Cardiac muscle cell (in vitro differentiated cells and primary cell): ENCODE measurements around the gene TWIST1. TPM values are rescaled to one million over a fixed set of nuclear protein-coding genes. Genes with fewer than 3 reads are reported as not detected.

Source experiments
- DNase-seq, 2 donors: peaks; one replicate each; pipeline versions ENCODE4 v3.0.0 to v3.0.0-alpha.2; 2010 to 2017; ENCODE audit warnings: low read depth in 1 of 2, low spot score in 1 of 2
- H3K27ac ChIP-seq: fragments of 200-600 bp; sonication (generic); 2 replicates; pipeline ENCODE4 v1.5.1; 2016
- H3K27me3 ChIP-seq: fragments of 200-600 bp; sonication (generic); 2 replicates; pipeline ENCODE4 v1.6.0; 2016; ENCODE audit warnings: control low read depth
- H3K36me3 ChIP-seq: fragments of 200-600 bp; sonication (generic); 2 replicates; pipeline ENCODE4 v1.5.1; 2016; ENCODE audit warnings: control low read depth
- H3K4me1 ChIP-seq: fragments of 200-600 bp; sonication (generic); 2 replicates; pipeline ENCODE4 v1.8.1; 2017; ENCODE audit warnings: low read depth, mild to moderate bottlenecking, mixed run types
- H3K4me3 ChIP-seq: fragments of 200-600 bp; sonication (generic); 2 replicates; pipeline ENCODE4 v1.5.1; 2016; ENCODE audit warnings: mild to moderate bottlenecking
- H3K9me3 ChIP-seq: fragments of 200-600 bp; sonication (generic); 2 replicates; pipeline ENCODE4 v1.5.1; 2017; ENCODE audit warnings: low read depth, mild to moderate bottlenecking, control low read depth
- polyA plus RNA-seq: library from polyadenylated mRNA; unstranded; fragments of >200 nt; fragmentation: Nextera tagmentation; extraction: Ambion mirVana; gene quantifications from 2 replicates; pipeline ENCODE4 v1.2.1, GENCODE V29; 2016
- total RNA-seq: library from RNA; depleted of rRNA; stranded (reverse); fragments of >200 nt; gene quantifications from 2 replicates; pipeline ENCODE4 v1.2.3, GENCODE V29; 2016
- TF ChIP-seq, protein P1 (sequence below): IDR thresholded peaks from 2 replicates; pipeline ENCODE4 v1.5.1; 2012; ENCODE audit warnings: low read depth, mild to moderate bottlenecking, low read length

Gene TWIST1
- total and polyA plus RNA-seq, 2 experiments from 2014 or later, result 21.4 to 44.6 TPM

DNA sequence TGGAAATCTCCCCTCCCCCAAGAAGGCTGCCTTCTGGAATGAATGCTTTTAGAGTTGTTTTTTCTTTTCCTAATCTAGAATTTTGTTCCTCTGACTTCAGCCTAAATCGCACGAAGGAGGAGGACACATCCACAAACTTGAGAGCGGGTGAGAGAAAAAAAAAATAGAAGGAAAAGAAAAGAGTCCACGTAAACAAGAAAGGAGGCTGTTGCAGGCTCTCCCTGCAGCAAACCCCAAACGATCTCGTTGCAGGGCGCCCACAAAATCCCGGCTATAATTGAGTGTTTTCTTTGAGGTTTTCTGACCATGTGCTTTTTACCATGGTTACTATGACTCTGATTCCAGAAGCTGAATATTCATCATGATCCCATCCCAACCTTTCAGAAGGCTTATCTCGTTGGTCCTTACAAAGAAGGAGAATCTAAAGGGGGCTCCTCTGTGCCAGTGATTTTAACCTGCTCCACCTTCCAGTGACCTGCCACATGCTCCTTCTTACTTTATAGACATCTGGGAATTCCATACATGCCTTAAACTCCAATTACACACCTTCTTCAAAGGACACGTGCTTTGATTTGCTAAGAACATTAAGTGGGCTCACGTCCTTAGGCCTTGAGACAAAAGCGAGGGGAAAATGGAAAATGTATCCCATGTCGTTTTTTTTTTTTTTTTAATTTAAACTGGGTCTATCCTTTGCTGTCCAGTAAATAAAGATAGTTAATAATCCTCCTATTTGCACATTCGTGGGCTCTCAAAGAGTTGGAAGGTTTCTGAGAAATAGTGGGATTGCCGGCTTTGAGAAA, 5.8 kb downstream of the TWIST1 start:
- Histone ChIP-seq H3K9me3 (no peaks in the 10 kb centered on the region), H3K4me3 (peak overlapping the region; percentile 28), H3K27ac (no peak overlapping the region), H3K36me3 (no peaks in the 10 kb centered on the region), H3K27me3 (peaks cover 36% of the 10 kb centered on the region), H3K4me1 (peaks cover 62% of the 10 kb centered on the region)
- peak in 1 of 2 donors; percentile 12 for DNase-seq
- TF ChIP-seq, protein P1, sequence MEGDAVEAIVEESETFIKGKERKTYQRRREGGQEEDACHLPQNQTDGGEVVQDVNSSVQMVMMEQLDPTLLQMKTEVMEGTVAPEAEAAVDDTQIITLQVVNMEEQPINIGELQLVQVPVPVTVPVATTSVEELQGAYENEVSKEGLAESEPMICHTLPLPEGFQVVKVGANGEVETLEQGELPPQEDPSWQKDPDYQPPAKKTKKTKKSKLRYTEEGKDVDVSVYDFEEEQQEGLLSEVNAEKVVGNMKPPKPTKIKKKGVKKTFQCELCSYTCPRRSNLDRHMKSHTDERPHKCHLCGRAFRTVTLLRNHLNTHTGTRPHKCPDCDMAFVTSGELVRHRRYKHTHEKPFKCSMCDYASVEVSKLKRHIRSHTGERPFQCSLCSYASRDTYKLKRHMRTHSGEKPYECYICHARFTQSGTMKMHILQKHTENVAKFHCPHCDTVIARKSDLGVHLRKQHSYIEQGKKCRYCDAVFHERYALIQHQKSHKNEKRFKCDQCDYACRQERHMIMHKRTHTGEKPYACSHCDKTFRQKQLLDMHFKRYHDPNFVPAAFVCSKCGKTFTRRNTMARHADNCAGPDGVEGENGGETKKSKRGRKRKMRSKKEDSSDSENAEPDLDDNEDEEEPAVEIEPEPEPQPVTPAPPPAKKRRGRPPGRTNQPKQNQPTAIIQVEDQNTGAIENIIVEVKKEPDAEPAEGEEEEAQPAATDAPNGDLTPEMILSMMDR, result no peak

DNA sequence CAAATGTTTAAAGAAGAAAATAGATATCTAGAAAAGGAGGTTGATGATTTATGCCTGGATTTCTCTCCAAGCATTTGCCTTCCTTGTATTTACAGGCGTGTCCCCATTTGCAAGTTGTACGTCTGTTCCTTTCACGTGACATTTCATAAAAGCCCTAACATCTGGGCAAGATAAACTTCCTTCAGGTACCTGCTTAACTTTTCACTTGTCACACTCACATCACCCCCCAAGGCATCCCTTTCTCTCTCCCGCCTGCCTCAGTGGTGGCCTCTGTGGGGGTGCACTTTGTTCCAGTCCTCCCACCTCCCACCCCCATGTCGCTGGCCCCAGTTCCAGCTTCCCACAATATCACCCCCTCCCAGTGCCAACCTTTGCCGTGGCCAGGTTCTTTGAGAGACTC, 6.7 kb downstream of the TWIST1 start:
- H3K36me3 ChIP-seq, result no peaks in the 10 kb centered on the region
- peaks cover 62% of the 10 kb centered on the region for H3K4me1 ChIP-seq
- DNase-seq, result no peak
- TF ChIP-seq, protein P1, result no peak
- H3K9me3 ChIP-seq, result no peaks in the 10 kb centered on the region
- H3K4me3 ChIP-seq, result no peak overlapping the region
- peaks cover 45% of the 10 kb centered on the region for H3K27me3 ChIP-seq
- H3K27ac ChIP-seq, result no peak overlapping the region

DNA sequence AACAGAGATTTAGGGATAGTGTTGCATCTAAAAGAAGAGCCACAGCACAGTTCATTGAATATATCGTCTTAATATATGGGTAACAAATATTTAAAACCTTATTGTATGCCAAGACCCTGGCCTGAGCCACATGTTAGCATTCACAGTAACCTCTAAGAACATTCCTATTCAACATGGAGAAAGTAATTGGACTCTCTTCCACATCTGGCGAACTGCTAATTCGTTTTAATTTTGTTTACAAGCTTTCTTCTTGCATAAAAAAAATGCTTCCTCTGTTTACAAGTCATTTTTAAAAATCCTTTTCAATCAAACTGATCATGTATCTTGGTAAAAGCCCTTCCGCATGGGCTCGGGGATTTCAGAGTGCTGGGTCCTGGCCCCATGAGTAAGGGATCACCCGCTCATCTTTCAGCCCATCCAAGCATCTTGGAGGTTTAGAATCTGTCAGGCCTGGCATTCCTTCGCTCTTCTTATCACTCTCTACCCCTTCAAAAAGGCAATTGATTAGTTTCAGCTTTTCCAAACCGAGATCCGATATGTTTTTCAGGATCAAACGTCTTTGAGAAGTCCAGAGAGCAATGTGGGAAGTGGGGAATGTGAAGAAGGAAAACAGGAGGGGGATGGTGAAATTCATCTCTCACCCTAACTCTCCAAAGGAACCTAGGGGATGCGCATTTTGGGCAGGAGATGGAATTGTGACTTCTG, 7.3 kb downstream of the TWIST1 start:
- no peak for DNase-seq
- Histone ChIP-seq H3K4me1 (peaks cover 60% of the 10 kb centered on the region), H3K27me3 (peaks cover 51% of the 10 kb centered on the region), H3K36me3 (no peaks in the 10 kb centered on the region), H3K9me3 (no peaks in the 10 kb centered on the region), H3K4me3 (no peak overlapping the region), H3K27ac (no peak overlapping the region)
- TF ChIP-seq, protein P1, result no peak

DNA sequence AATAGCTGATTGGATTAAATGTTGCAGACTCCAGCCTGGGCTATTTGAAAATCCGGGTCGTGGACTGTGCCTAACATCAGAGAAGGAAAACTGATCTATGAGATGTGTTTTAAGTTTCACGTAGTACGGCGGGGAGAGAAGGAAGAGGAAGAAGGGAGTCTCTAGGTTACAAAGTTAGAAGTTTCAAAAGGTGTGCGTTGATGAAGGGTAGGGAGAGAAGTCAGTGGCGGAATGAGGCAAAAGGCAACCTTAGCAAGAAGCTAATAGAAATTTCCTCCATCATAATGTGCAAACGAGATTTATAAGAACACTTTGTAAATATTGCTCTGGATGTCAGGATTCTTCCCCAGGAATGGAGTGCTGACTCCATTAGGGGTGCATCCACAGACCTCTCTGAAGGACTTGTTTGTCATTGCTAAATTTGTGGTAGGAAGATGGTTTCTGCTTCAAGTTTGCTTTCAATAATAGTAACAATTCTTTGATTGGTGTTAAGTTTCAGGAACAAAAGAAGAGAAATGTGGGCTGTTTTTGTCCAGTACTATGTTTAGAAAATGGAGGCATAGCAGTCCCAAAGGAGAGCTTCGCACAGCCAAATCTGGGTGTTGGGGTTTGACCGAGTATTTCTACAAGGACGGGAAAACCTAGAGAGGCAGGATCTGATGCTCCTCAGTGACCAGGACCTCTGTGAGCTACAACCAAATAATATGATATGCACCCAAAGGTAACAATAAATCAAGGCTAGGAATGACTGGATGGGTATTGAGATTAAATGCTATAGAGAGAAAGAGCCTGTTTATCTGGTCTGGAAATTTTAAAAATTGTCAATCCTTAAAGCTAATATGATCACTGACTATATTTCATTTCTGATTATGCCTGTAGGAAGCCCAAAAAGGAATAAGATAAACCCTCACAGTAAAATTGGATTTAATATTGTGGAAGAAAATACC, 8.2 kb downstream of the TWIST1 start:
- DNase-seq, result no peak
- peaks cover 53% of the 10 kb centered on the region for H3K4me1 ChIP-seq
- H3K4me3 ChIP-seq, result no peak overlapping the region
- TF ChIP-seq, protein P1, result no peak
- H3K36me3 ChIP-seq, result no peaks in the 10 kb centered on the region
- no peak overlapping the region for H3K27ac ChIP-seq
- H3K27me3 ChIP-seq, result peaks cover 60% of the 10 kb centered on the region
- no peaks in the 10 kb centered on the region for H3K9me3 ChIP-seq
